NCI-H226 (cell line): ENCODE results near the gene AOAH.
A peak's percentile ranks its signal among the peaks of the same experiment; 100 is the strongest.

ENCODE experiments used
- DNase-seq: peaks from one replicate; pipeline ENCODE4 v3.0.0-alpha.2; 2015

Gene AOAH

DNA sequence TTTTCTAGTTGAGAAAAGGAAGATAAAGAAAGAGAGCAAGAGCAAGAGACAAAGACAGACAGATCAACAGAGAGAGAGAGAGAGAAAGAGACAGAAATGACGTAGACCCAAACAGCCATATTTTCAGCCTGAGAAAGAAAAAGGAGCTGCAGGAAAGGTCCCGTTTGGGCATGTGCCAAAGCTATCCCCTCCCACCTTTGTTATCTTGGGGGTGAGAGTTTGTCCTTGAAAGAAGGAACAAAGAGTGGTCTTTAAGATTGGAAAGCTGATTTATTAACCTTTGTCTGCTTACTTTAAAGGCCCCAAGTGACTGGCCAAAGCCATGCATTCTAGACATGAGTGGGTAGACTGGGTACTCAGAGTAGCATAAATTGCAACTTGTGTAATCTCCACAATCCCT, 98.2 kb downstream of the AOAH start:
- no peak for DNase-seq

- no peak for DNase-seq
Observed at GRCh38 chr7:36625247-36625646, 99.0 kb downstream of the AOAH start.

- DNase-seq: no peak
Observed at GRCh38 chr7:36623247-36623646, 101.0 kb downstream of the AOAH start.

DNA sequence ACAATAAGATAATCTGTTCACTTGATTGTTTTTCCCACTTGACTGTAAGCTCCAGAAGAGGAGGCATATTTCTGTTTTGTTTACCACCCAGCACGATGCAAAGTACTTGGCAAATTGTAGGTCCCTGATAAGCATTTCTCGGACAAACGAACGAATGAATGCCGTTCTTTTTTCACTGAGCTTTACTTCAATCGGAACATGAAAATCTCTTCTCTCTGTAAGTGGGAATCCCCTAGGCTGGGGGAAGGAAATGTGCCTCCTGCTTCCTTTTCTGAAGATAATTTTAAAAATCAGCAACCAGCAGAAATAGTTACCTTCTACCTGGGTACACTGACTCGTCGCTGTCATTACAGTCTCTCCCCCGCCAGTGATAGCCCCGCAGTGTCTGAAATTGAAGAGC, 102.9 kb downstream of the AOAH start:
- no peak for DNase-seq

- DNase-seq: no peak
Observed at GRCh38 chr7:36620166-36620708, 104.1 kb downstream of the AOAH start.

DNA sequence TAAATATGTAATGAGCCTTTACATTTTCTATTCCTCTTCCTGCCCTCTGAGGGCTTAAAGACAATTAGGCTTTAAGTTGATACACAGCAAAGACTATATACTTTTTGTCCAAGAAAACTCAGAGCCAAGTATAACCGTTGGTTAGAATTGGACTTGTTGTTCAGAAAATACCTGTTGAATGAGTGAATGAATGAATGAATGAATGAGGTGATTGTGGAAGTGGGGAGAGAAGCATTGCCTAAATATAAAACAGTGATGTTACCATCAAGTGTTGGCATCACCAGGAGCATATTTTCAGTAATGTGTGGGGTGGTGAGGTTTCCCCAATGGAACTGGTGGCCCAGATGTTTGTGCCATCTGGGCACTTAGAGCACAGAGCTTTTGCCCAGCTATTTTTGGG, 106.9 kb downstream of the AOAH start:
- no peak for DNase-seq

DNA sequence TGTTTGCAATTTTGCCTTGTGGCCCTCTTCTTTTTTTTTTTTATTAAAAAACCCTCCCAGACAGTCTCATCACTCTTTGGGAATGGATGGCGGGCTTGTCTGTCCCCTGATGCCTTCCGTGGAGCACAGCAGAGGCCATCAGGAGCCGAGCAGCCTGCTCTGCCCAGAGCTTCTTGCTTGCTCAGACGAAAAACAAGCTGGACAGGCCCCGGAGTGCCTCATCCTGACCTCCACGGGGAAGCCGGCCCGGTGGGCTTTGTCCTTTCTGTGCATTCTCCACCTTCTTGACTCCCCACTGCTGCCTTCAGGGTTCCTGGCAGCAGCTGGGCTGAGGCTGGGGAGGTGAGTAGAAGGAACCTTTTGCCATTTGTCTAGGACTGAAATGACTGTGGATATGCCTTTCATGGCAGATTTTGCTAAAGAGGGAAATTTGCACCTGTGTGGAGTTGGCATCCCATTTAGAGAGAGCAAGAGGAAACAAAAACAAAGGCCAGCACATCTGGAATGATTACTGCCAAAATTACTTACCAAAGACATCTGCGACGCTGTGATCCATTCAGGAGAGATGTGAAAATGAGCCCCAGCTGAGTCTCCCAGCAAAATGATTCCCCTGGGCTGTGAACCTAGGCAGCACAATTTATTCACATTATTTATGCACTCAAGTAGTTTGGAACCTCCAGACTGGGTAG, 108.3 kb downstream of the AOAH start:
- DNase-seq: no peak

GRCh38 chr7:36614959-36615358, 109.3 kb downstream of the AOAH start:
- DNase-seq: no peak

- no peak for DNase-seq
Observed at GRCh38 chr7:36613031-36613614, 111.2 kb downstream of the AOAH start.

DNA sequence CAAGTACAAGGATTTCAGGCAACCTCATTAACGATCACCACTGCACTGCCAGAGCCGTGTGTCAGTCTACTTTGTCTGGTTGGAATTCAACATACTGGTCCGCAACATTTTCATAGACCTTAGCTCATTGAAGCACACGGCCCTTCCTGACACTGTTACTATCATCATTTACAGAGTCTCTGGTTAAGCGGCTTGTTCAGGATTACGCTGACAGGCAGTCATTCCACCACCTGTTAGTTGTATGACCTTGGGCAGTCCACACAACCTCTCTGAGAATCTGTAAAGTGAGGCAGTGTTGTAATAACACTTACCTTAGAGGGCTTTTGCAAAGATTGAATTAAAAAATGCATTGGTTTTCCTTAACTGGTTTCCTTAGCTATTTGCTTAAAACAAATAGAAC, 112.6 kb downstream of the AOAH start:
- DNase-seq: no peak

DNA sequence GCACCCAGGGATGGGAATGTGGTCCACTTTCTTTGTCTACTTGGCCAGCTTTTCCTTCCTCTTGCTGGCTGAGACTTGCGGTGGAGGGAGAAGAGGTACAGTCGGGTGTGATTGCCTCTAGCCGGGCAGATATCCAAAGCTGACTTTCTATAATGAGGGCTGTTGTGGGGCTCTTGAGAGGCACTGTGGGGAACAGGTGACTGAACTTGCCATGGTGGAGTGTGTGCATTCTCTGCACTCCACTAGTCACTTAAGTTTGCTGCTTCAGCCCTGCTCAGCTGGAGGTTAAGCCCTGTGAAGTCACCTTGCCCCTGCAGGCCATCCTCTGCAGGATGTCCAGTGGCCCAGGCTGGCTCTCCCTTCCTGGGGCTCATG, 116.6 kb downstream of the AOAH start:
- DNase-seq: no peak

GRCh38 chr7:36606976-36607720, 117.1 kb downstream of the AOAH start:
- no peak for DNase-seq

GRCh38 chr7:36606153-36606975, 117.9 kb downstream of the AOAH start:
- no peak for DNase-seq

DNA sequence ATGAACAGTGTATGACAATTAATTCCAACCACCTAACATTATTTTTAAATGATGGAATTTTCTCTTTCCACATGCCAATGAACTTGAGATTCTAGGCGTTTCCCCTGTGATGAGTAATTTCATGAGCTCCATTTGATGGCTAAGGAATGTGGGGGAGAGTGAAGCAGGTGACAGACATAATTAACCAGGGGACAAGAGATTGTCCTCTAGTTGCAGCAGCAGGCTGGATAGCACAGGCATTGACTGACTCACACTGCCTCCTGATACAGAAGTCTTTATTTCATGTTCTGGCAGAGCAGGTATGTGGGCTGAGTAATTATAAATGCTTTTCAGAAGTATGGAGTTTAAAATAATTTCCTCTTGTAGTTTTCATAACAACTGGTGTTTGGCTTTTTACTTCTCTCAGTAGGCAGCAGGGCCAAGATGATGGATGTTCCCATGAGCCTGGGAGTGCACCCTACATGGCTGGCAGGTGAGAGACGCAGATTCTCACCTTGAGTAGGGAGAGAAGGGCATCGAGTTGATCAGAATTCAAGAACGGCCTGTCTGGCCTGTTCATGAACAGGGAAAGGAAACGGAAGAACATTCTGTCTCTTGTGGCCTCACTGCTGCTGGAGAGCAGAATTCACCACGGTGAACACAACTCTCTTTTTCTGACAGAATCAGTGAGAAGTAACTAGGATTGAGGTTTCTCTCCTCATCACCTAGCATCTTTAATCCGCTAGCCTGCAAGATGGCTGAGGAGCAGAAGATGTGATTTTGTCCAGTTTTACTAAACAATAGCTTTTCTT, 118.8 kb downstream of the AOAH start:
- peak; percentile 81 for DNase-seq

DNA sequence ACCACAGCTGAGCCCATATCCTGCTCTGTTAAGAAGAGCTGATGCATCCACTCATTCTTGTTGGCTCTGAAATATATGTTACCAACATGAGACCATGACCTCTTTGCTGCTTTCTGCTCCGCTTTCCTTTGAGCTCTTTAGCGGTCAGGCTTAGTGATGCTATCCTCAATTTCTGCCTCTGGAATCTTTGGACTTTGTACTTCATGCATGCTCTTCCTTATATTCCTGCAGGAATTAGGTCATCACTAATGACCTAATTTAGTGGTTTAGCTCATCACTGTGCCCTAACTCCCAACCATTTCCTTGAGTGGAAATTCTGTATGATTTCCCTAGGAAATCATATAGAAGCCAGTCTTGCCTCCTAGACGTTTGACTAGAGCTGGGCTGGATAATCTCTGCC, 119.5 kb downstream of the AOAH start:
- peak; percentile 84 for DNase-seq

DNA sequence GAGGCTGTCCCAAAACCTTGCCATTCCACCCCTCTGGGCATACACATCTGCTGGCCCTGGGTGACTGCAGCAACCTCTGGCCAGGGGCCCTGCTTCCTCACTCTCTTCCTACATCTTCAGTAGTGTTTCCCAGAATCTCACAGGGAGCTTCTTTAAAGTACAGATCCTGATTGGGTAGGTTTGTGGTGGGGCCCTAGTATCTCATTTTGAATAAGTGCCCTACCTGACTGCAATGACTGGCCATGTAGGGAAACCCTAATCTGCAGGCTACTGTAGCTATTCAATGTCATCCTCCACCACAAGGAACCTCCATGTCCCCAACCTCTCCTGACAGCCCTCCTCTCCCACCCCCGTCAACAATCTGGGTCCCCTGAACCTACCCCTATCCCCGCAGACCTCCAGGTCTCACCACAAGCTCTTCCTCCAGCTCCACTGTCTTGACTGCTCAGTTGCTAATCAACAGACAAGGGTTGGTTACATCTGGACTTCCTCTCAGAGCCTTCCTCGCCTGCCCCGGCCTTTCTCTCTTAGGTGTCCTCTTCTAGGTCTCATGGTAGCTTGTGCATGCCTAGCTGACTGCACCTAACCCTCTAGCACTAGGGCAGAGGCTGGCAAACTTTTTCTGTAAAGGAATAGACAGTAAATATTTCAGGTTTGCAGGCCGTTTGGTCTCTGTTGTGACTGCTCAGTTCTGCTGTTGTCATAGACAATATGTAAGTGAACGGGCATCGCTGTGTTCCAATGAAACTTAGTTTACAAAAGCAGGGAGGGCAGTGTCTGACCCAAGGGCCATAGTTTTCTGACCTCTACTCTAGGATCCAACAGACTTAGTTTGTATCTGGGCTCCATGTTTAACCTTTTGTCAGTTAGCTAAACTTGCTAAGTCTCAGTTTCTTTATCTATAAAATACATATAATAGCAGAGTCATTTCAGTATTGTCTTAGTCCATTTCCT, 121.1 kb downstream of the AOAH start:
- DNase-seq: no peak

DNA sequence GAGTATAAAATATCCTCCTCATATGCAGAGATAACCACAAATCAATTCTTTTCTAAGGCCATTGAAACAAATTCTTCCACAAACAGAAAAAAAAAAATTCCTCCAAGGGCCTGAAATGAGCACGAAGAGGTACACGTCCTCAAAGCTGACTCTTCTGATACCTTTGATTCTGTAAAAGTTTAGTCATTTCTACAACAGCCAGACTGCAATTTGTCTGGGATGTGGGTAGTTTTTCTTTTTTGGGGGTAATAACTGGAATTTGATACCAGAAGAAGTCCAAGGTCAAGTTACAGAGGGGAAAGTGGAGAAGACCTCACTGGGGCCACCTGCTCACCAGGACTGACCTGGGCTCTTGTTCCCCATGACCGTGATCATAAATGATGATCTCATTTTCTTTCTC, 121.8 kb downstream of the AOAH start:
- DNase-seq: no peak

DNA sequence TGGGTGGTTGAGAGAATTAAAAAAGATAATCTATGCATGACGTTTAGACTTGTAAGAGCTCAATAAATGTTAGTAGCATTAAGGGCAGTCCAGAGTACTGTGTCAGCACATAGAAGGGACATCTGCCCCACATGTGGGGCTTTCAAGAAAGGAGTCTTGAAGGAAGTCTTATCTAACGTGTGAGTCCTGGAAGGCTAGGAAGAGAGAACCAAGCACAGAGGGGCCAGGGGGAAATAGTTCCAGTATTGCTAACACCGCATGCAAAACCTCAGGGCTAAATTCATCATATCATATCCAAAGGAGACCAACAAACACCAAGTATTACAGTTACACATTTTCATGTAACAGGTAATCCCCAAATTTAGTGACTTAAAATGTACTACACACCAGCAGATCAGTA, 122.7 kb downstream of the AOAH start:
- peak; percentile 39 for DNase-seq

GRCh38 chr7:36600869-36601530, 123.3 kb downstream of the AOAH start:
- peak; percentile 79 for DNase-seq

- DNase-seq: no peak
Observed at GRCh38 chr7:36600314-36600682, 124.0 kb downstream of the AOAH start.
